ENCODE data around the gene SELP.

The SELP gene

DNA sequence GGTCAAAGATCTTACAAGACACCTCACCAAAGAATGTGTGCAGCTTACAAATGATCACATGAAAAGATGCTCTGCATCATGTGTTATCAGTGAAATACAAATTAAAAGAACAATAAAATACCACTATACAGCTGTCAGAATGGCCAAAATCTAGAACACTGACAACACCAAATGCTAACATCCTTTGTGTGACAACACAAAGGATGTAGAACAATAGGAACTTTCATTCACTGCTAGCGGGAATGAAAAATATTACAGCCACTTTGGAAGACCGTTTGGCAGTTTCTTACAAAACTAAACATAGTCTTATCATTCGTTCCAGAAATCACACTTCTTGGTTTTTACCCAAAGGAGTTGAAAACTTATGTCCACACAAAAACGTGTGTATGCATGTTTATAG is 20.6 kb upstream of the SELP start:
- TF ChIP-seq ZNF140 (tag by site-specific recombination; IDR thresholded peaks at IDR 0.05) (no peak), ZNF174 (tag by site-specific recombination; IDR thresholded peaks at IDR 0.05) (no peak), GLI4 (tag by site-specific recombination; IDR thresholded peaks at IDR 0.05) (no peak), ZNF843 (tag by site-specific recombination; IDR thresholded peaks at IDR 0.05) (no peak), ZNF350 (tag by site-specific recombination; IDR thresholded peaks at IDR 0.05) (no peak), ZNF292 (tag by site-specific recombination; IDR thresholded peaks at IDR 0.05; ENCODE audit: borderline replicate concordance, low read depth) (no peak), ZBTB1 (tag by site-specific recombination; IDR thresholded peaks at IDR 0.05) (no peak), ZNF664 (tag by site-specific recombination; IDR thresholded peaks at IDR 0.05) (no peak), ZNF623 (tag by site-specific recombination; IDR thresholded peaks at IDR 0.05) (no peak), ZNF600 (tag by site-specific recombination; IDR thresholded peaks at IDR 0.05) (no peak), EGR2 (tag by site-specific recombination; IDR thresholded peaks at IDR 0.05; ENCODE audit: low read depth) (no peak), HOXD13 (CRISPR knock-in tag; IDR thresholded peaks at IDR 0.05; ENCODE audit: borderline replicate concordance) (no peak), ZNF654 (tag by site-specific recombination; IDR thresholded peaks at IDR 0.05; ENCODE audit: low read depth) (no peak), REPIN1 (tag by site-specific recombination; IDR thresholded peaks at IDR 0.05; ENCODE audit: low read depth) (no peak), ZEB2 (tag by site-specific recombination; IDR thresholded peaks at IDR 0.05) (no peak), HOXC10 (CRISPR knock-in tag; IDR thresholded peaks at IDR 0.05) (no peak)
- TF ChIP-seq, protein P1, sequence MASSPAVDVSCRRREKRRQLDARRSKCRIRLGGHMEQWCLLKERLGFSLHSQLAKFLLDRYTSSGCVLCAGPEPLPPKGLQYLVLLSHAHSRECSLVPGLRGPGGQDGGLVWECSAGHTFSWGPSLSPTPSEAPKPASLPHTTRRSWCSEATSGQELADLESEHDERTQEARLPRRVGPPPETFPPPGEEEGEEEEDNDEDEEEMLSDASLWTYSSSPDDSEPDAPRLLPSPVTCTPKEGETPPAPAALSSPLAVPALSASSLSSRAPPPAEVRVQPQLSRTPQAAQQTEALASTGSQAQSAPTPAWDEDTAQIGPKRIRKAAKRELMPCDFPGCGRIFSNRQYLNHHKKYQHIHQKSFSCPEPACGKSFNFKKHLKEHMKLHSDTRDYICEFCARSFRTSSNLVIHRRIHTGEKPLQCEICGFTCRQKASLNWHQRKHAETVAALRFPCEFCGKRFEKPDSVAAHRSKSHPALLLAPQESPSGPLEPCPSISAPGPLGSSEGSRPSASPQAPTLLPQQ (tag by site-specific recombination; IDR thresholded peaks at IDR 0.05): no peak
- TF ChIP-seq, protein P2, sequence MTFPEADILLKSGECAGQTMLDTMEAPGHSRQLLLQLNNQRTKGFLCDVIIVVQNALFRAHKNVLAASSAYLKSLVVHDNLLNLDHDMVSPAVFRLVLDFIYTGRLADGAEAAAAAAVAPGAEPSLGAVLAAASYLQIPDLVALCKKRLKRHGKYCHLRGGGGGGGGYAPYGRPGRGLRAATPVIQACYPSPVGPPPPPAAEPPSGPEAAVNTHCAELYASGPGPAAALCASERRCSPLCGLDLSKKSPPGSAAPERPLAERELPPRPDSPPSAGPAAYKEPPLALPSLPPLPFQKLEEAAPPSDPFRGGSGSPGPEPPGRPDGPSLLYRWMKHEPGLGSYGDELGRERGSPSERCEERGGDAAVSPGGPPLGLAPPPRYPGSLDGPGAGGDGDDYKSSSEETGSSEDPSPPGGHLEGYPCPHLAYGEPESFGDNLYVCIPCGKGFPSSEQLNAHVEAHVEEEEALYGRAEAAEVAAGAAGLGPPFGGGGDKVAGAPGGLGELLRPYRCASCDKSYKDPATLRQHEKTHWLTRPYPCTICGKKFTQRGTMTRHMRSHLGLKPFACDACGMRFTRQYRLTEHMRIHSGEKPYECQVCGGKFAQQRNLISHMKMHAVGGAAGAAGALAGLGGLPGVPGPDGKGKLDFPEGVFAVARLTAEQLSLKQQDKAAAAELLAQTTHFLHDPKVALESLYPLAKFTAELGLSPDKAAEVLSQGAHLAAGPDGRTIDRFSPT (tag by site-specific recombination; IDR thresholded peaks at IDR 0.05): no peak
- TF ChIP-seq, protein P3, sequence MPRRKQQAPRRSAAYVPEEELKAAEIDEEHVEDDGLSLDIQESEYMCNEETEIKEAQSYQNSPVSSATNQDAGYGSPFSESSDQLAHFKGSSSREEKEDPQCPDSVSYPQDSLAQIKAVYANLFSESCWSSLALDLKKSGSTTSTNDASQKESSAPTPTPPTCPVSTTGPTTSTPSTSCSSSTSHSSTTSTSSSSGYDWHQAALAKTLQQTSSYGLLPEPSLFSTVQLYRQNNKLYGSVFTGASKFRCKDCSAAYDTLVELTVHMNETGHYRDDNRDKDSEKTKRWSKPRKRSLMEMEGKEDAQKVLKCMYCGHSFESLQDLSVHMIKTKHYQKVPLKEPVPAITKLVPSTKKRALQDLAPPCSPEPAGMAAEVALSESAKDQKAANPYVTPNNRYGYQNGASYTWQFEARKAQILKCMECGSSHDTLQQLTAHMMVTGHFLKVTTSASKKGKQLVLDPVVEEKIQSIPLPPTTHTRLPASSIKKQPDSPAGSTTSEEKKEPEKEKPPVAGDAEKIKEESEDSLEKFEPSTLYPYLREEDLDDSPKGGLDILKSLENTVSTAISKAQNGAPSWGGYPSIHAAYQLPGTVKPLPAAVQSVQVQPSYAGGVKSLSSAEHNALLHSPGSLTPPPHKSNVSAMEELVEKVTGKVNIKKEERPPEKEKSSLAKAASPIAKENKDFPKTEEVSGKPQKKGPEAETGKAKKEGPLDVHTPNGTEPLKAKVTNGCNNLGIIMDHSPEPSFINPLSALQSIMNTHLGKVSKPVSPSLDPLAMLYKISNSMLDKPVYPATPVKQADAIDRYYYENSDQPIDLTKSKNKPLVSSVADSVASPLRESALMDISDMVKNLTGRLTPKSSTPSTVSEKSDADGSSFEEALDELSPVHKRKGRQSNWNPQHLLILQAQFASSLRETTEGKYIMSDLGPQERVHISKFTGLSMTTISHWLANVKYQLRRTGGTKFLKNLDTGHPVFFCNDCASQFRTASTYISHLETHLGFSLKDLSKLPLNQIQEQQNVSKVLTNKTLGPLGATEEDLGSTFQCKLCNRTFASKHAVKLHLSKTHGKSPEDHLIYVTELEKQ (tag by site-specific recombination; IDR thresholded peaks at IDR 0.05; ENCODE audit: borderline replicate concordance): no peak
- TF ChIP-seq, protein P4, sequence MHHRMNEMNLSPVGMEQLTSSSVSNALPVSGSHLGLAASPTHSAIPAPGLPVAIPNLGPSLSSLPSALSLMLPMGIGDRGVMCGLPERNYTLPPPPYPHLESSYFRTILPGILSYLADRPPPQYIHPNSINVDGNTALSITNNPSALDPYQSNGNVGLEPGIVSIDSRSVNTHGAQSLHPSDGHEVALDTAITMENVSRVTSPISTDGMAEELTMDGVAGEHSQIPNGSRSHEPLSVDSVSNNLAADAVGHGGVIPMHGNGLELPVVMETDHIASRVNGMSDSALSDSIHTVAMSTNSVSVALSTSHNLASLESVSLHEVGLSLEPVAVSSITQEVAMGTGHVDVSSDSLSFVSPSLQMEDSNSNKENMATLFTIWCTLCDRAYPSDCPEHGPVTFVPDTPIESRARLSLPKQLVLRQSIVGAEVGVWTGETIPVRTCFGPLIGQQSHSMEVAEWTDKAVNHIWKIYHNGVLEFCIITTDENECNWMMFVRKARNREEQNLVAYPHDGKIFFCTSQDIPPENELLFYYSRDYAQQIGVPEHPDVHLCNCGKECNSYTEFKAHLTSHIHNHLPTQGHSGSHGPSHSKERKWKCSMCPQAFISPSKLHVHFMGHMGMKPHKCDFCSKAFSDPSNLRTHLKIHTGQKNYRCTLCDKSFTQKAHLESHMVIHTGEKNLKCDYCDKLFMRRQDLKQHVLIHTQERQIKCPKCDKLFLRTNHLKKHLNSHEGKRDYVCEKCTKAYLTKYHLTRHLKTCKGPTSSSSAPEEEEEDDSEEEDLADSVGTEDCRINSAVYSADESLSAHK (tag by site-specific recombination; IDR thresholded peaks at IDR 0.05): no peak
- Histone ChIP-seq H3K27ac (ENCODE audit: extremely low read depth, low read depth, low read length) (no peak overlapping the region), H3K4me3 (ENCODE audit: low read depth, low read length) (no peak overlapping the region), H3K9me3 (ENCODE audit: control insufficient read depth, insufficient read depth, low read depth, low read length) (no peaks in the 10 kb centered on the region), H3K4me1 (ENCODE audit: control insufficient read depth, insufficient read depth, low read length) (no peaks in the 10 kb centered on the region), H3K36me3 (ENCODE audit: control insufficient read depth in 2 of 2, insufficient read depth in 1 of 2, low read length in 2 of 2) (no peaks in the 10 kb centered on the region)
- POLR2A ChIA-PET: no interaction called here
- CTCF ChIA-PET: no interaction called here

Data from HEK293 (cell line).